Stimulated activated CD8-positive, alpha-beta memory T cell treated with anti-CD3 and anti-CD28 coated beads, Interleukin-12 subunit alpha, Interleukin-12 subunit beta, amount 100 ng/mL, for 4 hours (primary cell): ENCODE measurements around the gene ASPA.
"Not testable (repeated sequence)": the region's sequence is repeated elsewhere in the genome, so short reads cannot be mapped to it uniquely, and the experiment has no call there.

Source experiments
- DNase-seq: peaks from one replicate; pipeline ENCODE4 v3.0.0-alpha.2; 2020; ENCODE audit warnings: low read depth

The ASPA gene

DNA sequence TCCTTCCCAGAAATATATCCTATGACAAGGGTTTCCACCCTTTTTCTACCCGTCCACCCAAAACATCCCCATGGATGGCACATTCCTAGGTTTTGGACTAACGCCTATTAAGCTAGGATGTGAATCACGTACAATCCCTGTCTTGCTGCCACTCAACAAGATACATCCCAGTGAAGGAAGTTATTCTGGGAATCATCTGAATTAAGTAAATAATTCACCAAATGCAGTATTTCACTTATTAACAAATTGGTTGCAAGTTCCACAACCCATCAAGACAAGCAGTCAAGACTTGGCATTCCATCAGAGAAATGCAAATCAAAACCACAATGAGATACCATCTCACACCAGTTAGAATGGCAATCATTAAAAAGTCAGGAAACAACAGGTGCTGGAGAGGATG, 32.1 kb downstream of the ASPA start:
- no peak for DNase-seq

DNA sequence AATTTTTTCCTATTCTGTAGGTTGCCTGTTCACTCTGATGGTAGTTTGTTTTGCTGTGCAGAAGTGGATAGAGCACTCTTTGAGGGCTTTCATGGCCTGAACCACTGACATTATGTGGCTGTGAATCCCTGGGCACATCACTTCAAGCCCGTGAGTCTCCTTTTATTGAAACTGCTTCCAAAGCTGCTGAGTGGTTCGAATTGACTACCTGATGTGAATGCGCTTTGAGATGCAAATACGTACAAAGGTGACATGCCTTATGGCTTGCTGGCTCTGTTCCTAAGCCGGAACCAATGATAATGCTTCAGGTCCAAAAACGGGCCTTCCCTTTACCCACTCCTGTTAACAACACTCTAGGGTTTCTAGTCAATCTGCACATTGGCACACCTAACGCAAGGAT, 34.3 kb downstream of the ASPA start:
- DNase-seq, result no peak

GRCh38 chr17:3511852-3512504, 36.2 kb downstream of the ASPA start:
- no peak for DNase-seq

DNA sequence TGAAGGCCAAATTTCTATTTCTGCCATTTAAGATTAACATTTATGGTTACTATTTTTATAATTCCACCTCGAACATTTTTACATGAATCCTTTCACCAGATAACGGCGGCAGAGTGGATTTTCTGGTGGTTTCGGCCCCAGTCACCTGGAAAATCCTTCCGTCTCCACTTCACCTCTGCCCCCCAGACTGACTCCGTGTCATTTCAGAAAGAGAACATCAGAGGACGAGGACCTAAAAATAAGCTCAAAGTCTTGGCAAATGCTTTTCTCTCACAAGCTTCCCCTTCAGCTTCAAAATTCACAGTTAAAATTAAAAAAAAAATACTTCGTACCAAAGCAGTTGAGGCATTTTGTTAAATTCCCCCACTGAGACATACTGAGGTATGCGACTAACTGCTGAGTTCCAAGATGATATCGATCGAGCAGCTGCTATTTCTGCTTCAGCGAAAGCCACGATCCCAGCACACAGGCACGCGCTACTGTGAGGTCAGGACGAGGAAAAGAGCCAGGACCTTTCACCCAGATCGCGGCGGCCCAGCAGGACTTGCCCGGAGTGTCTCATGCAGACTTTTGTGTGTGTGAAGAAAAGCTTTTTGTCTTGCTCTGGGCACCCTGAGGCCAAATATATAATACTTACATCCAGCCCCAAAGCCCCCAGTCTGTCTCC, 36.8 kb downstream of the ASPA start:
- DNase-seq, result no peak

DNA sequence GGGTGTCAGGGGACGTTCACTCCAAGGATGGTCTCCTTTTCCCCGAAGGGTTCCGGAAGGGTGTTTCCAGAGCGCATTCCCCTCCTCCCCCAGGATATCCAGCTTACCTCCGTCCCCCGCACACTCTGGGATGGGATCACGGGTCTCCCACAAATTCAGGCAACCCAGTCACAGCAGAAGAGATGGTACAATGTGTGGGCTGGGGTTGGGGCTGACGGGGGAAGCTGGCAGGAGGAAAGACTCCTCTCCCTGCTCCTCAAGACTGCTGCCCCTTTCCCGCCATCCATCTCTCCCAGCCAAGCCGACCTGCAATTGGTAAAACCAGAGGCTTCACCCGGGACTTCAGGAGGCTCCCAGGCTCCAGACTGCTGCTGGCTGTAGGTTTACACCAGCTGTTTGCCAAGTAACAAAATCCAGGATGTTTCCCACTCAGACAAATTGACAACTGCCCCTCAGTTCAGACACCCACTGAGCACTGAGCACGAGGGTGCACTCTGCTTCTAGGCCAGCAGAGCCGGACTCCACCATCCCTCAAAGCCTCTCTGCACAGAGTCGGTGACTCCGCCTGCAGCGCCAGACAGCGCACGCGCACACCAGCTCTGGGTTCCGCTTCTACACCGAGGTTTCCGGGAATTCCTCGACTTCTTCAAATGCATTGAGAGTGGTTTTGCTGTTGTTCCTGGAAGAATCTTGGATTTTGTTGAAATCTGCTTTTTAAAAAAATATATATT, 37.7 kb downstream of the ASPA start:
- DNase-seq, result no peak

DNA sequence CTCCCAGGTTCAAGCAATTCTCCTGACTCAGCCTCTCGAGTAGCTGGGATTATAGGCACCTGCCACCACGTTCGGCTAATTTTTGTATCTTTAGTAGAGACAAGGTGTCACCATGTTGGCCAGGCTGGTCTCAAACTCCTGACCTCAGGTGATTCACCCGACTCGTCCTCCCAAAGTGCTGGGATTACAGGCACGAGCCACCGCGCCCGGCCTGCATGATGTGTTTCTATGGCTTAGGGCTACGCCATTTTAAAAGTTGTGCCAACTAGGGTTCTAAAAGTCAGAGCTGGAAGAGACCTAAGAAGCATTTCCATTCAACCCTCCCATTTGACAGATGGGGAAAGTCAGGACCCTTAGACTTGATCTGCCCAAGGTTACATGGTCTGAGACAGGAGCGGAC, 38.4 kb downstream of the ASPA start:
- DNase-seq, result not testable (repeated sequence)

DNA sequence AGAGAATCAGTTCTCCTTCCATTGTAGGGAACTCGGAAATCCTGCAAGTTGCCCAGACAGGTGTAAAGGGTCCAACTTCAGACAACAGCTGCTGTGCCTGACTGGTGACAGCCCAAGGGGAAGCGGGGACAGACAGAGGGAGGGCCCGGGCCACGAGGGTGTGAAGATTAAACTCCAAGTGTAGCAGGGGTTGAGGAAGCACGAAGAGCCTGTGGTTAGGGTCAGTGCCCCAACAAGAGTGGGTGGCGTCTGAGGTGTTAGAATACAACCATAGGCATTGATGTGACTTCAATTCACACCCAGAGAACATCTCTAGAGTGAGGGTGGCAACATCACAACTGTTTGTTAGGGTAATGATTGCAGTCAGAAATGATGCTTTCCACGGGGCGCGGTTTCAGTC, 39.1 kb downstream of the ASPA start:
- no peak for DNase-seq

DNA sequence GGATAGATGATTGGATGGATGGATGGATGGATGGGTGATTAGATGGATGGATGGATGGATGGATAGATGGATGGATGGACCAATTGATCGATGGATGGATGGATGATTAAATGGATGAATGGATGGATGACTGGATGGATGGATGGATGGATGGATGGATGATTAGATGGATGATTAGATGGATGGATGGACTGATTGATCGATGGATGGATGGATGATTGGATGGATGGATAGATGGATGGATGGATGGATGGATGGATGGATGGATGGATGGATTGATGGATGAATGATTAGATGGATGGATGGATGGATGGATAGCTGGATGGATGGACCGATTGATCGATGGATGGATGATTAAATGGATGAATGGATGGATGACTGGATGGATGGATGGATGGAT, 43.7 kb downstream of the ASPA start:
- DNase-seq, result not testable (repeated sequence)

DNA sequence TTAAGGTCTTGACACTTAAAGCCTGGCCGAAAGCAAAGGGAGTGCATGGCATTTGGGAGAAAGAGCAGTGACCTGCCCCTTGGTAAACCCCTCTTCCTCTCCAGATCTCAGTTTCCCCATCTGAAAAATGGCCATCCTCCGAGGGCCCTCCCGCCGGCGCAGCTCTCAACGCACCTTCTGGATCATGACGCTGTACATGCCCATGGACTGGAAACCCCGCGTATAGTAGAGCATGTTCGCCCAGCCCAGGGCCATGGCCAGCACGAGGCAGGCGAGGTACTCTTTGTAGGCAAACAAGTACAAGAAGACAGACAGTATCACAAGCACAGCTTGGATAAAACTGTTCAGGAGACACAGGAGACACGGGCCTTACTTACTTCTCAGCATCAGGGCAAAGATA, 48.2 kb downstream of the ASPA start:
- no peak for DNase-seq

DNA sequence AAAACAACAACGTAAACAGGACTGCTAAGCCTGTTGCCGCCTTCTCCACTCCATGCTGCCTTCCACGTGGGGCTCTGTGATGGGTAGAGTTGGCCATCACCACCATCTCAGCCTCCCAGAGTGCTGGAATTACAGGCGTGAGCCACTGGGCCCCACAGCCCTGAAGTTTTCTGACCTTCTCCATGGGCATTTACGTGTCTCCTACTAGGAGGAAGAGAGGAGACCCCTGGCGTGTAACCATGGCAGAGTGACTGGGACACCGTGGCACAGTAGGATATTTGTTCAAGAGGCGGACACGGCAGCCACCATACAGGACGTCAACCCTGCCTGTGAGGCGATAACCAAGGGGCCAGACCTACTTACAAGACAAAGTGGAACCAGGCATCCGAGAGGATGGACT, 50.7 kb downstream of the ASPA start:
- DNase-seq, result no peak

GRCh38 chr17:3526971-3527370, 51.2 kb downstream of the ASPA start:
- no peak for DNase-seq

- no peak for DNase-seq
Observed at GRCh38 chr17:3527468-3527867, 51.7 kb downstream of the ASPA start.

GRCh38 chr17:3527896-3528295, 52.1 kb downstream of the ASPA start:
- DNase-seq, result no peak

- no peak for DNase-seq
Observed at GRCh38 chr17:3528403-3528851, 52.6 kb downstream of the ASPA start.

DNA sequence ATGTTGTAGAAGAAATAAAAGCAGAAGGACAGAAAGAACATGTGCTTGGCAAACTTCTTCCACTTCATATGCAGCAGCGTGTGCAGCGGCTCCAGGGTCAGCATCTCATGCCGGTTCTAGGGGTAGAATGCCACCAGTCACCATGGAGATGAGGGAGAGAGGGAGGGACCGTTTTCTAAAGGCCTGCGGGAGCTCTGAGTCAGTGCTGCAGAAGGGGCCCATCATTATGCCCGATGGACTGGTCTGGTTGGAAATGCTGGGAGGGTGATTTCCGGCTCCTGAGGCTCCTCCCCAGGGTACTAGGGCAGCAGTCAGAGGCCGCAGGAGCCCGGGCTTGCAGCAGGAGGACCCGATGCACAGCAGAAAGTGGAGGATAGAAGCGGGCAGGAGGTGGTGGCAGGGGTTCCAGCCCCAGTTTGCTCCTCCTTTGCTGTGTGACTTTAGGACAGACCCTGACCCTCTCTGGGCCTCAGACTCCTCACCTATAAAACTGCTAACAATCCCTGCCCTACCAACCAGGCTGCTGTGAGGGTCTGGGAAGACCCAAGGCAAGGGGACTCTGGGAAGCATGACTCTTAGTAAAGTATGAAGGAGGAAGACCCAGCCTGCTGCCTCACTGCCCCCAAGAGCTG, 53.2 kb downstream of the ASPA start:
- no peak for DNase-seq

DNA sequence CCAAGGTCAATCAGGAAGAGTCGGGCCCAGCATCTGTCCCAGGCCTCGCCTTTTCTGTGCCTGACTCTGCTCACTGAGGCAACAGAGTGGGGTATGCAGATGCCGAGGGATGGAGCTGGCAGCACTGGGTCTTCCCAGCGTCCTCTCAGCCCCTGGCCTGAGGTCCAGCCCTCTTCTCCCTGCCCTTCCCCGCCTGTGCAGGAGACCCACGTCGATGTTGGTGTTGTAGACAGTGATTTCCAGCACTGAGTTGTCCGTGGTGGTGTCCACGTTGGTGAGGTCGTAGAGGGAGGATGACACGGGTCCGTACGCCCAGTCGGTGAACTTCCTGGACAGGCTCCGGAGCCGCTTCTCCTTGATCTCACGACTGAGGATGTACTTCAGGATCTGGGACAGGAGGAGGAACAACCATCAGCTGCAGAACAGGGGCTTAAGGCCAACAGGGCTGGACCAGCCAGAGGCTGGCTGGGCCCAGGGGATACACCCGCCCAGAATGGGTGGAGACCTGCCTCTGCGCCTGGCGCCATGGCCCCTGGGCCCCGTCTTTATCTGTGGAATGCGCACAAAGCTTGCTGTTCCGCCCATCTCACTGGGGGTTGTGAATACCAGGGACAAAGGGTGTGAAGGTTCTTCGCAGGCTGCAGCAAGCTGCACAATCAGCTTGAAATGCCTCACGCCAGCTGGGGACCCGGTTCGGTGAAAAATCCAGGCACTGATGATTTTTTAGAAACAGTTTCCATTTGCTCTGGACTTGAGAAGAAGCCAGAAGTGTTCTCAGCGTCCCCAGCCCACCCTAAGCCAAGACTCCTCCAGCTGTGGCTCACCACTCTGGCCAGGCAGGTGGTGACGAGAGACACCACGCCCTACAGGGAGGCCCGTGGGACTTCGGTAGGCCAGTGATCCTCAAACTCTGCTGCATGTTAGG, 54.3 kb downstream of the ASPA start:
- DNase-seq, result no peak

GRCh38 chr17:3531266-3532101, 55.7 kb downstream of the ASPA start:
- no peak for DNase-seq

GRCh38 chr17:3532106-3532858, 56.5 kb downstream of the ASPA start:
- DNase-seq, result no peak

- no peak for DNase-seq
Observed at GRCh38 chr17:3532859-3533142, 57.0 kb downstream of the ASPA start.

- DNase-seq, result no peak
Observed at GRCh38 chr17:3533752-3534151, 58.0 kb downstream of the ASPA start.
